ENCODE data around the gene SH2D3A. TPM values are rescaled to one million over a fixed set of nuclear protein-coding genes. Genes with fewer than 3 reads are reported as not detected.

Gene SH2D3A
- total and polyA plus RNA-seq, 2 of the 4 experiments (the other 2 are of a cell fraction): under 0.01 to 0.09 TPM

DNA sequence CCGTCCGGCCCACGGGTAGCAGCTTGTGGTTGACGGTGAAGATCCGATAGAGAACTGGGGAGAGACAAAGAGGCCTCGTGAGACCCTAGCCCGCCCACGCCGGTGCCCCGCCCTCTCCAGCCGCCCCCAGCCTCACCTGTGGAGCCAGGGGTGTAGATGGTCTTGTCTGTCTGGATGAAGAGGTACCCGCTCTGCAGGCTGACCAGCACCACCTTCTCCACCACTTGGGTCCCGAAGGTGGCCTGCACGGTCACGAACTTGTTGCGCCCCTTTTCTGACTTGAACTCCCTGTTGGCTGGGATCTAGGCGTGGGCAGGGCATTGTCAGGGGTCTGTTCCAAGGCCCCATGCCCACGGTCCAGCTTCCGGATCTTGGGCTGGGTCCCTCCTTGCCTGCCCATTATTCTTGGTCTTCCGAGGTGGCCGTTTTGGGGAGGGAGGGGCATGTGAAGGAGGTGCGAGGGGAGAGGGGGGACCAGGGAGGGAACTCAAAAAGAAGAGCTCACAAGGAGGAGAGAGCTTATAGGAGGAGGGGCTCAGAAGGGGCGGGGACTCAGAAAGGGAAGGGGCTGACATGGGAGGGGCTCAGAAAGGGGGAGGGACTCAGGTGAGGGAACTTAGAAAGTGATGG is 49.0 kb downstream of the SH2D3A start:
- in situ Hi-C loops (cut with MboI; ENCODE audit: low sequenced_read_pairs): no loop called here
- 67% methylated on average over 2 of the region's 23 CpGs; no CpG with 5 or more reads in 1 of the 2 experiments for WGBS, 2 experiments (ENCODE audit: extremely low coverage in 2 of 2, insufficient read length in 1 of 2)
- Histone ChIP-seq H3K14ac (replicated peaks; ENCODE audit: low read depth, low read length) (no peak overlapping the region), H3K4me1 (ENCODE audit: control insufficient read depth, insufficient read depth, low read length) (peaks cover 2% of the 10 kb centered on the region; the same call in 1 of the 2 replicates), H2BK20ac (ENCODE audit: low read depth, low read length) (no peak overlapping the region), H3K9ac (ENCODE audit: low read depth, low read length) (no peak overlapping the region), H3K23ac (ENCODE audit: low read depth, low read length) (no peak overlapping the region), H4K5ac (ENCODE audit: low read depth, low read length) (no peak overlapping the region), H2BK15ac (ENCODE audit: low read depth, low read length) (no peak overlapping the region), H3K9me3 (ENCODE audit: control insufficient read depth, insufficient read depth, low read length) (no peaks in the 10 kb centered on the region), H4K8ac (ENCODE audit: low read depth in 2 of 2, low read length in 2 of 2) (no peak overlapping the region), H2BK120ac (ENCODE audit: low read depth, low read length) (no peak overlapping the region), H3K18ac (ENCODE audit: low read depth, low read length) (no peak overlapping the region), H3K27ac (ENCODE audit: insufficient read depth, low read length) (no peak overlapping the region), H2AK5ac (ENCODE audit: low read depth, low read length) (no peak overlapping the region), H2BK5ac (ENCODE audit: low read depth, low read length, poor library complexity, severe bottlenecking) (no peak overlapping the region), H3K79me1 (ENCODE audit: low read depth in 1 of 2, low read length in 2 of 2) (no peaks in the 10 kb centered on the region), H4K91ac (ENCODE audit: insufficient read depth, low read depth, low read length) (no peak overlapping the region), H3K4me3 (ENCODE audit: insufficient read depth, low read depth, low read length) (no peak overlapping the region), H3K9me1 (ENCODE audit: insufficient read depth, low read length) (no peaks in the 10 kb centered on the region), H3K4ac (ENCODE audit: low read depth, low read length) (no peak overlapping the region), H3K27me3 (ENCODE audit: control insufficient read depth, insufficient read depth, low read length) (no peaks in the 10 kb centered on the region), H3K4me2 (ENCODE audit: low read depth, low read length) (no peak overlapping the region), H3K56ac (ENCODE audit: extremely low read depth, insufficient read depth, low read length) (no peak overlapping the region), H4K20me1 (ENCODE audit: insufficient read depth, low read length) (no peaks in the 10 kb centered on the region), H3K36me3 (ENCODE audit: control insufficient read depth, insufficient read depth, low read length) (peaks cover 4% of the 10 kb centered on the region; the same call in 1 of the 2 replicates), H2AK9ac (replicated peaks; ENCODE audit: low read depth, low read length, poor library complexity) (no peak overlapping the region), H2AFZ (replicated peaks; ENCODE audit: low read length, poor library complexity) (no peak overlapping the region)
- ChIA-PET POLR2A (ENCODE audit: unreplicated experiment) (no interaction called here), CTCF (no interaction called here)
- no peak for TF ChIP-seq FOS (IDR thresholded peaks at IDR 0.05; ENCODE audit: low read depth, low read length)
- no peak for TF ChIP-seq RAD21 (IDR thresholded peaks at IDR 0.05; ENCODE audit: low read length)
- TF ChIP-seq MAFK (IDR thresholded peaks at IDR 0.05; ENCODE audit: low read depth, low read length): no peak
- no peak for TF ChIP-seq CTCF (conservative IDR thresholded peaks at IDR 0.05; ENCODE audit: low read depth, low read length)
- TF ChIP-seq USF2 (IDR thresholded peaks at IDR 0.05; ENCODE audit: low read depth, low read length): no peak
- TF ChIP-seq RFX5 (IDR thresholded peaks at IDR 0.05; ENCODE audit: low read depth, low read length): no peak
- TF ChIP-seq RCOR1 (IDR thresholded peaks at IDR 0.05; ENCODE audit: insufficient replicate concordance, low read length): no peak
- TF ChIP-seq MAZ (IDR thresholded peaks at IDR 0.05; ENCODE audit: borderline replicate concordance, low read depth, low read length): no peak
- no peak for TF ChIP-seq SMC3 (IDR thresholded peaks at IDR 0.05; ENCODE audit: low read depth, low read length)
- TF ChIP-seq BHLHE40 (IDR thresholded peaks at IDR 0.05; ENCODE audit: low read depth, low read length): no peak
- TF ChIP-seq CHD1 (IDR thresholded peaks at IDR 0.05; ENCODE audit: low read depth, low read length): no peak
- no peak for TF ChIP-seq MXI1 (IDR thresholded peaks at IDR 0.05; ENCODE audit: borderline replicate concordance, low read depth, low read length)
- no peak for TF ChIP-seq NFE2L2 (IDR thresholded peaks at IDR 0.05; ENCODE audit: low read depth, low read length)
- TF ChIP-seq CEBPB (IDR thresholded peaks at IDR 0.05; ENCODE audit: low read depth, low read length): no peak
- no TSS peak for BruUV-seq (replicated peaks)
- intact Hi-C loops (cut with micrococcal nuclease): no loop called here
- DNase-seq (no peak), ATAC-seq (ENCODE audit: low read depth) (no peak)
- dilution Hi-C loops (cut with HindIII; ENCODE audit: low sequenced_read_pairs, unreplicated experiment): no loop called here

Measured in IMR-90 (cell line).